ENCODE data around the gene CAPN12. TPM values are rescaled to one million over a fixed set of nuclear protein-coding genes. Genes with fewer than 3 reads are reported as not detected.
A peak's percentile ranks its signal among the peaks of the same experiment; 100 is the strongest.

CAPN12 gene
- total RNA-seq, 4 donors from 2014 or later, result 5.8 to 56.8 (median 6.4) TPM

GRCh38 chr19:38718747-38719543, 25.3 kb downstream of the CAPN12 start:
- Histone ChIP-seq H3K36me3 (peaks cover 0 to 100% (median 0%) of the 10 kb centered on the region in 3 donors), H3K4me3 (no peak overlapping the region), H3K4me1 (peaks cover 0 to 10% (median 0%) of the 10 kb centered on the region in 4 donors), H3K27me3 (no peaks in the 10 kb centered on the region), H3K9me3 (no peaks in the 10 kb centered on the region), H3K27ac (peak overlapping the region; percentile 9 to 58 (median 45))
- no peak for TF ChIP-seq POLR2A (IDR thresholded peaks at IDR 0.05)
- TF ChIP-seq CTCF (IDR thresholded peaks at IDR 0.05), result peak in 1 of 6 experiments; percentile 16
- no peak for DNase-seq

- Histone ChIP-seq H3K27ac (no peak overlapping the region), H3K36me3 (peaks cover 0 to 100% (median 0%) of the 10 kb centered on the region in 3 donors), H3K4me1 (peaks cover 0 to 21% (median 0%) of the 10 kb centered on the region in 4 donors), H3K27me3 (no peaks in the 10 kb centered on the region), H3K9me3 (no peaks in the 10 kb centered on the region), H3K4me3 (no peak overlapping the region)
- TF ChIP-seq CTCF (IDR thresholded peaks at IDR 0.05), result no peak
- no peak for TF ChIP-seq POLR2A (IDR thresholded peaks at IDR 0.05)
- no peak for DNase-seq
These were observed 26.4 kb downstream of the CAPN12 start for GRCh38 chr19:38717855-38718254.

DNA sequence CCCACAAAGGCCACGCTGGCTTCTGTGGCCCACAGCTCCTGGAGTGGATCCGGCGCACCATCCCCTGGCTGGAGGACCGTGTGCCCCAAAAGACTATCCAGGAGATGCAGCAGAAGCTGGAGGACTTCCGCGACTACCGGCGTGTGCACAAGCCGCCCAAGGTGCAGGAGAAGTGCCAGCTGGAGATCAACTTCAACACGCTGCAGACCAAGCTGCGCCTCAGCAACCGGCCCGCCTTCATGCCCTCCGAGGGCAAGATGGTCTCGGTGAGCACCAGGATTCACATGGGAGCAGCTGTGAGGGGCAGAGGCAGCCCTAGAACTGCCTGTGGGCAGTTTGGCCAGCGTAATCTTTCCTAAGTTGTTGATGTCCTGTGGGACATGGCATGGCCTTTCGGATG, 27.2 kb downstream of the CAPN12 start:
- H3K27ac ChIP-seq, result no peak overlapping the region
- H3K36me3 ChIP-seq, result peaks cover 0 to 100% (median 0%) of the 10 kb centered on the region in 3 donors
- TF ChIP-seq CTCF (IDR thresholded peaks at IDR 0.05) (no peak), POLR2A (IDR thresholded peaks at IDR 0.05) (no peak)
- no peaks in the 10 kb centered on the region for H3K27me3 ChIP-seq
- H3K4me3 ChIP-seq, result no peak overlapping the region
- H3K9me3 ChIP-seq, result no peaks in the 10 kb centered on the region
- DNase-seq, result no peak
- peaks cover 0 to 29% (median 0%) of the 10 kb centered on the region in 4 donors for H3K4me1 ChIP-seq

DNA sequence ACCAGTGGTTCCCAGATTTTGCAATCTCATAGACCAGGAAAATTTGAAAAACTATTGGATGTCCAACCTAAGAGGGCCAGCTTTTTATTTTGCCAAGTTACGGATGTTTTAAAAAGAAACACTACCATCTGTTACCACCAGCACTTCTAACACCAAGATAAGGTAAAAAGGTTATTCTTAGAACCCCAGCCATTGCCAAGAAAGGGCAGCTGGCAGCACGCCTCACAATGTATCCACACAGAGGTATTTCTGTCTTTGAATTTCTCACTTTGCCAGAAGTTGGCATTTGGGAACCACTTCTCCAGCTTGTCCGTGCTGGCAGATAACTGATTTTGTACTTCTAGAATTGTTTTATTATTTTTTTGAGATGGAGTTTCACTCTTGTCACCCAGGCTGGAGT, 28.7 kb downstream of the CAPN12 start:
- Histone ChIP-seq H3K9me3 (no peaks in the 10 kb centered on the region), H3K27me3 (no peaks in the 10 kb centered on the region), H3K36me3 (peaks cover 0 to 100% (median 0%) of the 10 kb centered on the region in 3 donors), H3K27ac (peak overlapping the region in 1 of 4 donors; percentile 24), H3K4me3 (no peak overlapping the region), H3K4me1 (peaks cover 0 to 41% (median 0%) of the 10 kb centered on the region in 4 donors)
- no peak for DNase-seq
- TF ChIP-seq CTCF (IDR thresholded peaks at IDR 0.05) (peak in 1 of 6 experiments; percentile 2), POLR2A (IDR thresholded peaks at IDR 0.05) (no peak)

- H3K36me3 ChIP-seq, result peaks cover 0 to 100% (median 0%) of the 10 kb centered on the region in 3 donors
- DNase-seq, result no peak
These were observed 29.9 kb downstream of the CAPN12 start for GRCh38 chr19:38714354-38714778.

More at GRCh38 chr19:38714354-38714778, 29.9 kb downstream of the CAPN12 start:
- Histone ChIP-seq H3K9me3 (no peaks in the 10 kb centered on the region), H3K4me1 (peaks cover 0 to 41% (median 0%) of the 10 kb centered on the region in 4 donors), H3K4me3 (no peak overlapping the region), H3K27me3 (no peaks in the 10 kb centered on the region), H3K27ac (peak overlapping the region in 1 of 4 donors; percentile 3)
- no peak for TF ChIP-seq CTCF (IDR thresholded peaks at IDR 0.05)
- TF ChIP-seq POLR2A (IDR thresholded peaks at IDR 0.05), result no peak
